ENCODE results near the gene SMIM28. TPM values are rescaled to one million over a fixed set of nuclear protein-coding genes. Genes with fewer than 3 reads are reported as not detected.

SMIM28 gene
- total RNA-seq = not detected

GRCh38 chr6:138377844-138378243, at the start of gene SMIM28:
SMIM28 (plus strand) TSS chr6:138377905; CDS start chr6:138378073, 168 bp downstream.
- DNase-seq = no peak
- H3K27me3 Mint-ChIP-seq (ENCODE audit: low read depth) = no peaks in the 10 kb centered on the region
- no peaks in the 10 kb centered on the region for H3K36me3 Mint-ChIP-seq (ENCODE audit: insufficient read depth in 2 of 2)
- H3K4me1 Mint-ChIP-seq (ENCODE audit: low read depth) = no peaks in the 10 kb centered on the region
- no peaks in the 10 kb centered on the region for H3K9me3 Mint-ChIP-seq
- no peak for ATAC-seq (replicated peaks in 1 of 2)
- H3K4me3 Mint-ChIP-seq = no peak within 1 kb of the TSS
- no peak within 1 kb of the TSS for H3K27ac Mint-ChIP-seq

GRCh38 chr6:138328210-138328609, 49.5 kb upstream of the SMIM28 start:
- ATAC-seq (replicated peaks in 1 of 2) (peak in 1 of 2 donors; percentile 26), DNase-seq (no peak)
- Mint-ChIP-seq H3K27ac (no peak overlapping the region), H3K4me1 (ENCODE audit: low read depth) (no peaks in the 10 kb centered on the region), H3K9me3 (no peaks in the 10 kb centered on the region), H3K4me3 (no peak overlapping the region), H3K36me3 (ENCODE audit: insufficient read depth in 2 of 2) (no peaks in the 10 kb centered on the region), H3K27me3 (ENCODE audit: low read depth) (peaks cover 16% of the 10 kb centered on the region)

- peaks cover 10% of the 10 kb centered on the region for H3K27me3 Mint-ChIP-seq (ENCODE audit: low read depth)
- DNase-seq (no peak), ATAC-seq (replicated peaks in 1 of 2) (no peak)
- H3K9me3 Mint-ChIP-seq = no peaks in the 10 kb centered on the region
- H3K27ac Mint-ChIP-seq = no peak overlapping the region
- no peaks in the 10 kb centered on the region for H3K36me3 Mint-ChIP-seq (ENCODE audit: insufficient read depth in 2 of 2)
- no peak overlapping the region for H3K4me3 Mint-ChIP-seq
- H3K4me1 Mint-ChIP-seq (ENCODE audit: low read depth) = no peaks in the 10 kb centered on the region
Observed at GRCh38 chr6:138330763-138331162, 46.9 kb upstream of the SMIM28 start.

GRCh38 chr6:138331444-138331843, 46.3 kb upstream of the SMIM28 start:
- Mint-ChIP-seq H3K27ac (no peak overlapping the region), H3K9me3 (no peaks in the 10 kb centered on the region), H3K4me1 (ENCODE audit: low read depth) (no peaks in the 10 kb centered on the region), H3K27me3 (ENCODE audit: low read depth) (peaks cover 10% of the 10 kb centered on the region), H3K36me3 (ENCODE audit: insufficient read depth in 2 of 2) (no peaks in the 10 kb centered on the region), H3K4me3 (no peak overlapping the region)
- no peak for DNase-seq
- no peak for ATAC-seq (replicated peaks in 1 of 2)

GRCh38 chr6:138331984-138332383, 45.7 kb upstream of the SMIM28 start:
- no peaks in the 10 kb centered on the region for H3K36me3 Mint-ChIP-seq (ENCODE audit: insufficient read depth in 2 of 2)
- no peak overlapping the region for H3K4me3 Mint-ChIP-seq
- H3K9me3 Mint-ChIP-seq = no peaks in the 10 kb centered on the region
- peaks cover 10% of the 10 kb centered on the region for H3K27me3 Mint-ChIP-seq (ENCODE audit: low read depth)
- no peak for ATAC-seq (replicated peaks in 1 of 2)
- H3K27ac Mint-ChIP-seq = no peak overlapping the region
- DNase-seq = no peak
- no peaks in the 10 kb centered on the region for H3K4me1 Mint-ChIP-seq (ENCODE audit: low read depth)

- Mint-ChIP-seq H3K4me1 (ENCODE audit: low read depth) (no peaks in the 10 kb centered on the region), H3K27ac (no peak overlapping the region), H3K4me3 (no peak overlapping the region), H3K9me3 (no peaks in the 10 kb centered on the region), H3K27me3 (ENCODE audit: low read depth) (peaks cover 10% of the 10 kb centered on the region), H3K36me3 (ENCODE audit: insufficient read depth in 2 of 2) (no peaks in the 10 kb centered on the region)
- ATAC-seq (replicated peaks in 1 of 2) (no peak), DNase-seq (no peak)
Observed at GRCh38 chr6:138334000-138334399, 43.7 kb upstream of the SMIM28 start.

GRCh38 chr6:138334963-138335362, 42.7 kb upstream of the SMIM28 start:
- Mint-ChIP-seq H3K4me3 (no peak overlapping the region), H3K27me3 (ENCODE audit: low read depth) (peaks cover 12% of the 10 kb centered on the region), H3K27ac (no peak overlapping the region), H3K4me1 (ENCODE audit: low read depth) (no peaks in the 10 kb centered on the region), H3K36me3 (ENCODE audit: insufficient read depth in 2 of 2) (no peaks in the 10 kb centered on the region), H3K9me3 (no peaks in the 10 kb centered on the region)
- DNase-seq (no peak), ATAC-seq (replicated peaks in 1 of 2) (no peak)

GRCh38 chr6:138336221-138336620, 41.5 kb upstream of the SMIM28 start:
- peaks cover 17% of the 10 kb centered on the region for H3K27me3 Mint-ChIP-seq (ENCODE audit: low read depth)
- H3K9me3 Mint-ChIP-seq = no peaks in the 10 kb centered on the region
- no peaks in the 10 kb centered on the region for H3K4me1 Mint-ChIP-seq (ENCODE audit: low read depth)
- DNase-seq (no peak), ATAC-seq (replicated peaks in 1 of 2) (no peak)
- no peak overlapping the region for H3K4me3 Mint-ChIP-seq
- H3K36me3 Mint-ChIP-seq (ENCODE audit: insufficient read depth in 2 of 2) = no peaks in the 10 kb centered on the region
- no peak overlapping the region for H3K27ac Mint-ChIP-seq

- no peaks in the 10 kb centered on the region for H3K36me3 Mint-ChIP-seq (ENCODE audit: insufficient read depth in 2 of 2)
- no peak overlapping the region for H3K27ac Mint-ChIP-seq
- H3K27me3 Mint-ChIP-seq (ENCODE audit: low read depth) = peaks cover 12% of the 10 kb centered on the region
- ATAC-seq (replicated peaks in 1 of 2) (no peak), DNase-seq (no peak)
- no peaks in the 10 kb centered on the region for H3K4me1 Mint-ChIP-seq (ENCODE audit: low read depth)
- H3K4me3 Mint-ChIP-seq = no peak overlapping the region
- no peaks in the 10 kb centered on the region for H3K9me3 Mint-ChIP-seq
Observed at GRCh38 chr6:138337076-138337475, 40.6 kb upstream of the SMIM28 start.

- Mint-ChIP-seq H3K27me3 (ENCODE audit: low read depth) (peaks cover 12% of the 10 kb centered on the region), H3K4me3 (no peak overlapping the region), H3K36me3 (ENCODE audit: insufficient read depth in 2 of 2) (no peaks in the 10 kb centered on the region), H3K9me3 (no peaks in the 10 kb centered on the region), H3K27ac (no peak overlapping the region), H3K4me1 (ENCODE audit: low read depth) (no peaks in the 10 kb centered on the region)
- DNase-seq (no peak), ATAC-seq (replicated peaks in 1 of 2) (no peak)
Observed at GRCh38 chr6:138339024-138339423, 38.7 kb upstream of the SMIM28 start.

- DNase-seq (no peak), ATAC-seq (replicated peaks in 1 of 2) (no peak)
- H3K36me3 Mint-ChIP-seq (ENCODE audit: insufficient read depth in 2 of 2) = no peaks in the 10 kb centered on the region
- no peak overlapping the region for H3K4me3 Mint-ChIP-seq
- H3K27me3 Mint-ChIP-seq (ENCODE audit: low read depth) = peaks cover 12% of the 10 kb centered on the region
- no peaks in the 10 kb centered on the region for H3K4me1 Mint-ChIP-seq (ENCODE audit: low read depth)
- H3K9me3 Mint-ChIP-seq = no peaks in the 10 kb centered on the region
- no peak overlapping the region for H3K27ac Mint-ChIP-seq
Observed at GRCh38 chr6:138341176-138341575, 36.5 kb upstream of the SMIM28 start.

GRCh38 chr6:138343112-138343511, 34.6 kb upstream of the SMIM28 start:
- DNase-seq (no peak), ATAC-seq (replicated peaks in 1 of 2) (no peak)
- Mint-ChIP-seq H3K4me3 (no peak overlapping the region), H3K4me1 (ENCODE audit: low read depth) (no peaks in the 10 kb centered on the region), H3K9me3 (no peaks in the 10 kb centered on the region), H3K27ac (no peak overlapping the region), H3K27me3 (ENCODE audit: low read depth) (peaks cover 16% of the 10 kb centered on the region), H3K36me3 (ENCODE audit: insufficient read depth in 2 of 2) (no peaks in the 10 kb centered on the region)

- H3K9me3 Mint-ChIP-seq = no peaks in the 10 kb centered on the region
- no peak overlapping the region for H3K4me3 Mint-ChIP-seq
- peaks cover 11% of the 10 kb centered on the region for H3K27me3 Mint-ChIP-seq (ENCODE audit: low read depth)
- no peaks in the 10 kb centered on the region for H3K4me1 Mint-ChIP-seq (ENCODE audit: low read depth)
- DNase-seq (no peak), ATAC-seq (replicated peaks in 1 of 2) (no peak)
- H3K27ac Mint-ChIP-seq = no peak overlapping the region
- H3K36me3 Mint-ChIP-seq (ENCODE audit: insufficient read depth in 2 of 2) = no peaks in the 10 kb centered on the region
Observed at GRCh38 chr6:138345565-138346285, 32.0 kb upstream of the SMIM28 start.

All from activated T-cell treated with anti-CD3 and anti-CD28 coated beads, Interleukin-2, amount 50 U/mL, for 72 hours (primary cell).